ENCODE measurements around the gene RND3.

GRCh38 chr2:150530168-150530567 is 42.7 kb upstream of the RND3 start:
- TF ChIP-seq CTCF (IDR thresholded peaks at IDR 0.05), result no peak
- TF ChIP-seq ZFX (IDR thresholded peaks at IDR 0.05; ENCODE audit: borderline replicate concordance), result no peak

Measured in 22Rv1 (cell line).